HG02588 (cell line): ENCODE results near the gene MYEOV.

Experiments used
- ATAC-seq: cut with Tn5 transposase; IDR thresholded peaks from one replicate; pipeline ENCODE4 v1.9.1; 2021; ENCODE audit warnings: mild to moderate bottlenecking, moderate library complexity; ENCODE audit not compliant: unreplicated experiment

Gene MYEOV

DNA sequence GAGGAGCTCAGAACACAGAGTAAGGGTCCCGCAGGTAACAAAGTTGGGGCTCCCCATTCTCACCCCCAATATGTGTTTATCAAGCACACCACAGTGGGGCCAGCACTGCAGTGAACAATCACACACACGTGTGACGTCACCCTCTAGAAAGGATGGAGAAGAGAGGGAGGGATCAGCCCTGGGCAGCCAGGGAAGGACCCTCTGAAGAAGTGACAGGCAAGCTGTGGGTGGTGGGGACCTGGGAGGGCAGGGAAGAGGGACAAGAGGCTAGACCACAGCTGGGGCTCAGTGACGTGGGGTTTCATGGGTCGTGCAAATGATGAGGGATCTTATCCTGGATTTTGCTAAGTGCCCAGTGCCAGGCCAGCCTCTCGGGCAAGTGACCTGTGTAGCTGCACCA lies 28.7 kb upstream of the MYEOV start:
- no peak for ATAC-seq

DNA sequence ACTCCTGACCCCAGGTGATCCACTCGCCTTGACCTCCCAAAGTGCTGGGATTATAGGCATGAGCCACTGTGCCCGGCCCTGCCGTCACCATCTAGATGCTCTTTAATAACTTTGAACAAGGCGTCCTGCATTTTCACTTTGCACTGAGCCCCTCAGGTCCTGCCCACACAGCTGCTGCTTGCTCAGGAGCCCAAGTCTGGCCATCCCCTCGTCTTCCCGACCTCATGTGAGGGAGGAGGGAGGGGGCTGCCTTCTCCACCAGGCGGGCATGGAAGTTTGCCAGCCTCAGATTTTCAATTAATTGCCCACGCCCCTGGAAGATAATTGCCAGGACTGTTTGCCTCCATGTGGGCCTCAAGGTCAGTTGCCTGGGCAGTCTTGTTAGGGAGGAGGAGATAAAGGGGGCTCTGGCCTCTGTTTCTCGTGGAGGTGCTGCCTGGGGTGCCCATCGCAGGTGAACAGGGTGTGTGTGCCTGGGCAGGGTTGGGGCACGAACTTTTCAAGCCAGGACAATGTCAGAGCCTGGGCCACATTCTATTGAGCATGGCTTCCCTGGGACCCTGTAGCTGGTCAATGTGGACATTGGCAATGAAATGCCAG lies 27.9 kb upstream of the MYEOV start:
- ATAC-seq, result no peak

- no peak for ATAC-seq
Observed at GRCh38 chr11:69267395-69267805, 26.6 kb upstream of the MYEOV start.

- ATAC-seq, result no peak
Observed at GRCh38 chr11:69268911-69269310, 25.0 kb upstream of the MYEOV start.

- ATAC-seq, result no peak
Observed at GRCh38 chr11:69269388-69269787, 24.6 kb upstream of the MYEOV start.

DNA sequence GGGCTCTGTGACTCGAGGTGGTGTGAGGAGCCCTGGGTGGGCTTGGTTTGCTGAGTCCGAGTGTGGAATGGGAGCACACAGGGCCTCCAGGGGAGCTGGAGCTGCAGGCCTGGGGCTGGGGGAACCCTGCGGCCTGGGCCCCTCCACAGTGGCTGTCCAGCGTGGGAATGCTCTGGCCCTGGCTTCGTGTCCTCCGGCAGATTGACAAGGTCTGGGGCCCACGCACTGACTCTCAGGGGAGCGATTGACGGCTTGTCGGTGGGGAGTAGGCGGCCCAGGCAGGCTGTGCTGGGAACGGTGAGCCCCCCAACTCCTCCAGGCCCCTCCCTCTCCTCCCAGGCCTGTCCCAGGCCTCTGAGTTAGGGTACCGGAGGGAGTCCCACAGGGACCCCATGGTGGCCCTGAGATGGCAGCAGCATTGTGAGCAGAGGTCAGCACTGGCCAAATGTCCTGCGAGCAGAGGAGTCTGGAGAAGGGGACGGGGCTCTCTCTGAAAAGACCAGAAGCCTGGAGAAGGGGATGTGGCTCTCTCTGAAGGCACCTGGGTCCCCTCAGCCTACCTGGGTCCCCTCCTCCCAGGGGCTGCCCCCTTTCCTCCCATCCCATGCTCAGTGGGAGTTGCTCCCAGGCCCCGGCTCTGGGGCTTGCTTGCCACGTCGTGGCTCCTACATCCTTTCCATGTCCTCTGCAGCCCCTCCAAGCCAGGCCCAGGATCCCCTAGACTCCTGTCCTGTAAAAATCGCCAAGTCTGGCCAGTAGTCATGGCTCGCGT lies 23.8 kb upstream of the MYEOV start:
- ATAC-seq, result no peak

- ATAC-seq, result no peak
Observed at GRCh38 chr11:69270941-69271340, 23.0 kb upstream of the MYEOV start.

DNA sequence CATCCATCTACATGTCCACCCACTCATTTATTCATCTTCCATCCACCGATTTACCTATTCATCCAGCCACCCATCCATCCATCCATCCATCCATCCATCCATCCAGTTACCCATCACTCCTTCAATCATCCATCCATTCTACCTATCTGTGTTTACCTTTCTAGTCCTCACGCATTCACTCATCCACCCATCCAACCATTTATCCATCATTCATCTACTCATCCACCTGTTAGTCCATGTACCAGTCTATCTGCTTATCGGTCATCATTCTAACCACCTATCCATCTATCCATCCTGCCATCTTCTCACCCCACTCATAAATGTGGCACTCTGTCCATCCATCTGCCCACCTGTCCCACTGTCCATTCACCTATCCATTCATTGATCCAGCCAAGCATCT lies 21.9 kb upstream of the MYEOV start:
- no peak for ATAC-seq

DNA sequence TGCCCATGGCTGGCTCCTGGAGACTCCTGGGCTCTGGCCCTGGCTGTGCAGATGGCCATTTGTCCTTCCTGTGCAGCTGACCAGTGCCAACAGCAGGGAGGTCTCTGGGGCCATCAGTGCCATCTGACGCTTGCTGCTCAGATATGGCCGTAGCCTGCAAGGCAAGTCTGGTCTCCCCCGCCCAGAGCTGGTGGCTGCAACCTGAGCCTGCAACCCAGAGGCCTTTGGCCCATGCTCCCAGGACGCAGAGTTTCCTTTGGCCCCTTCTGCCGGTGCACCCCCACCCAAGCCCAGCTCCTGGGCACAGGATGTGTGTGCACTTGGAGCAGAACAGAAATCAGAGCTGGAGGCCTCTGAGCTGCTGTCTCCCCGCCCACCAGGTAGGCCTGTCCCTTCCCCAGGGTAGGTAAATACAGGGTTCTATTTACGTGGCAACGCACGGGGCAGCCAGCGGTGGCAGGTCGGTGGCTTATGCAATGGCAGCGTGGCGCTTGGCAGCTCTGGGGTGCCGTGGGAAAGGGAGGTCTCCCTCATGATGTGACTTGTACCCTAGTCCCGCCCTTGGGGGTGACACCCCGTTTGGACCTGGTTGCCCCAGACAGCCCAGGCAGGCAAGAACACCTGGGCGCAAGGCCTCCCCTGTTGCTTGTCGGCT lies 21.0 kb upstream of the MYEOV start:
- no peak for ATAC-seq

DNA sequence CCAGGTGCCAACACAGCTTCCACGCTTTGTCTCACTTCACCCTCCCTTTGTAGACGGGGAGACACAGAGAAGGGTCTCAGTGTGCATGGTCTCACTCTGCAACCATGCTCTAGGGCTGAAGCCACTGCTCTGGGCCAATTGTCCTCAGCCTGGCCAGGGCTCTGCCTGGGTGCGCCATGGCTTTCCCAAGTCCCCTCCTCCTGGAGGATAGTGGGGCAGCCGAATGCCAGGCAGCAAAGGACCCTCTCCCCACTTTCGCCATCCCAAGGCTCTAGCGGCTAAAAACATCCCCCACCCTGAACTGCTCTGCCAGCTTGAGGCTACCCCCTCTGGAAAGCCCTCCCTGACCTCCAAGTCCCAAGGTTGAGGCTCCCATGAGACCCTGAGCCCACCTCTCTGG lies 20.4 kb upstream of the MYEOV start:
- ATAC-seq, result no peak

DNA sequence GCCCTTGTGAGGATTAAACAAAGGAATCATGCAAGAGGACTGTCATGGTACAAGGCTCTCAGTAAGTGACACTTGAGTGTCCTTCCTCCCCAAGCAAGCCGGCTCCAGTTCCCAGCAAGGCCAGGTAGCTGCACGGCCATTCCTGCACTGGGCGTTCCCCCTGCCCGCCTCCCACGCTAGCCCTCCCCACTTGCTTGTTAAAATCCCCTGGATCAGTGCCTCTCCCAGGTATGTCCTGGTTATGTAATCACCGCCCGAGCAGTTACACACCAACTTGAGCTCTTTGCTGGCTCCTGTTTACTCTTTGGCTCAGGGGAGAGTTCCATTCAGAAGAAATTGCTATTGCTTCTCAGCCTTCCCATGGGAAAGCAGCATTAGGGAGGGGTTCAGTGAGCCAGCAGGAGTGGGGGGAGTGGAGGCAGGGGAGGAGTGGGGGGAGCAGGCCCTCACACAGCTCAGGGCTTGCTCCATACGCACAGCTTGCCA lies 19.4 kb upstream of the MYEOV start:
- ATAC-seq, result no peak

DNA sequence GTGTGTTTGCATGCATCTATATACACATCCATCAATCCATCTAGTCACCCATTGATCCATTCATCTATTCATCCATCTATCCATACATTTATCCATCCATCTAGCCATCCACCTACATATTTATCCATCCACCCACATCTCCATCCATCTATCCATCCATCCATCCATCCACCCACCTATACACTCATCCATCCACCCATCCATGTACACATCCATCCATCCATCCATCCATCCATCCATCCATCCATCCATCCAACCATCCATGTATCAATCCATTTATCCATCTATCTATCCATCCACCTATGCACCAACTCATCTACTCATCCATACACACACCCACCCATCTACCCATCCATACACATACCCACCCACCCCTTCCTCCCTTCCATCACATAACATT lies 18.8 kb upstream of the MYEOV start:
- ATAC-seq, result no peak

GRCh38 chr11:69276165-69276564 lies 17.8 kb upstream of the MYEOV start:
- ATAC-seq, result no peak

- ATAC-seq, result no peak
Observed at GRCh38 chr11:69277074-69277809, 16.7 kb upstream of the MYEOV start.

GRCh38 chr11:69278091-69278867 lies 15.7 kb upstream of the MYEOV start:
- no peak for ATAC-seq

DNA sequence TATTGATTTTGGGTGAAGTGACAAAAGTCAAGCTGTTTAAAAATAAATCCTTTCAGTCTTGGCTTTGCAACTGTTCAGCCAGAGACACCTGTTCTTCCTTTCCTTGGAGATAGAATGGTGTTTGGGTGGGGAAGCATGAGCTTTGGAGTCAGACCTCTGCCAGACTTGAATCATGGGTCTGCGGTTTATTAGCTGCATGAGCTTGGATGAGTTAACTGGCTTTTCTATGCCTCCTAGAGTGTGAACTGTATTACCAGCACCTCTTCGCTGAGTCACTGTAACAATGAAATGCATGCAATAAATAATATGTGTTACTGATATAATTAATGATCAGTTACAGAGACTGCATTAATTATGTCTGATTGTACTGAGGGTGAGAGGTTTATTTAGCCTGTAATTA lies 13.5 kb upstream of the MYEOV start:
- no peak for ATAC-seq

- no peak for ATAC-seq
Observed at GRCh38 chr11:69280994-69281393, 13.0 kb upstream of the MYEOV start.

GRCh38 chr11:69283446-69283845 lies 10.5 kb upstream of the MYEOV start:
- no peak for ATAC-seq

- ATAC-seq, result no peak
Observed at GRCh38 chr11:69284081-69284511, 9.9 kb upstream of the MYEOV start.

GRCh38 chr11:69285091-69285490 lies 8.9 kb upstream of the MYEOV start:
- ATAC-seq, result no peak

GRCh38 chr11:69285766-69286165 lies 8.2 kb upstream of the MYEOV start:
- no peak for ATAC-seq
